RPMI8226 (cell line): ENCODE measurements around the gene SPRR2G.
"Not testable (repeated sequence)": the region's sequence is repeated elsewhere in the genome, so short reads cannot be mapped to it uniquely, and the experiment has no call there.

Experiments used
- DNase-seq: peaks from one replicate; pipeline ENCODE4 v3.0.0-alpha.2; 2015

Gene SPRR2G

GRCh38 chr1:153112454-153112853, 38.2 kb downstream of the SPRR2G start:
- not testable (repeated sequence) for DNase-seq

- DNase-seq = no peak
Observed at GRCh38 chr1:153100245-153100644, 50.4 kb downstream of the SPRR2G start.
